Hepatocyte (in vitro differentiated cells): Measurements from ENCODE around the gene CCDC70.

ENCODE experiments used
- EZH2 ChIP-seq: fragments of 200-600 bp; sonication (generic); IDR thresholded peaks from 2 replicates; pipeline ENCODE4 v1.6.1; 2016; ENCODE audit warnings: antibody characterized with exemption, mild to moderate bottlenecking, borderline replicate concordance
- EZH2phosphoT487 ChIP-seq: fragments of 200-600 bp; sonication (generic); IDR thresholded peaks from one replicate; pipeline ENCODE4 v1.6.1; 2018; ENCODE audit warnings: antibody characterized with exemption, mild to moderate bottlenecking, low read depth, moderate library complexity; ENCODE audit not compliant: unreplicated experiment, severe bottlenecking
- TF ChIP-seq, protein P1 (sequence below): fragments of 200-600 bp; sonication (generic); IDR thresholded peaks from 2 replicates; pipeline ENCODE4 v1.5.1; 2016; ENCODE audit warnings: antibody characterized with exemption, mild to moderate bottlenecking; ENCODE audit not compliant: poor library complexity

DNA sequence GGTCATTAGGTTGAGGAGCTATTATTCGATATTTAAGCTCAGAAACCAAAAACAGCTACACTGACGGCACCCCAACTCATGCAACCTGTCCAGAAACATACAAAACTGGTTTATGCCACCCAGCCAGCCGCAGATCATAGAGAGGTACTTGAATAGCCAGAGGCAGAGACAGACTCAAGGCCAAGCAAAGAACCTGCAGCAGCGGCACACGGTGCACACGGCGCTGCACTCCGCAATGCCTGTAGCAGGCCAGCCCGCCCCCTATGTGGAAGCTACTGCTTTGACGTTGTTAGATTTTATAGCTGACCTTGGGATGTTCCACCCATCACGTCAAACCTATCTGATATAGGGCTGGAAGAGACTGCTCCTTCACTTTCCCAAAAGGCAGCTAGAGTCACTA is 45.9 kb upstream of the CCDC70 start:
- TF ChIP-seq, protein P1, sequence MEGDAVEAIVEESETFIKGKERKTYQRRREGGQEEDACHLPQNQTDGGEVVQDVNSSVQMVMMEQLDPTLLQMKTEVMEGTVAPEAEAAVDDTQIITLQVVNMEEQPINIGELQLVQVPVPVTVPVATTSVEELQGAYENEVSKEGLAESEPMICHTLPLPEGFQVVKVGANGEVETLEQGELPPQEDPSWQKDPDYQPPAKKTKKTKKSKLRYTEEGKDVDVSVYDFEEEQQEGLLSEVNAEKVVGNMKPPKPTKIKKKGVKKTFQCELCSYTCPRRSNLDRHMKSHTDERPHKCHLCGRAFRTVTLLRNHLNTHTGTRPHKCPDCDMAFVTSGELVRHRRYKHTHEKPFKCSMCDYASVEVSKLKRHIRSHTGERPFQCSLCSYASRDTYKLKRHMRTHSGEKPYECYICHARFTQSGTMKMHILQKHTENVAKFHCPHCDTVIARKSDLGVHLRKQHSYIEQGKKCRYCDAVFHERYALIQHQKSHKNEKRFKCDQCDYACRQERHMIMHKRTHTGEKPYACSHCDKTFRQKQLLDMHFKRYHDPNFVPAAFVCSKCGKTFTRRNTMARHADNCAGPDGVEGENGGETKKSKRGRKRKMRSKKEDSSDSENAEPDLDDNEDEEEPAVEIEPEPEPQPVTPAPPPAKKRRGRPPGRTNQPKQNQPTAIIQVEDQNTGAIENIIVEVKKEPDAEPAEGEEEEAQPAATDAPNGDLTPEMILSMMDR = no peak
- no peak for TF ChIP-seq EZH2
- no peak for TF ChIP-seq EZH2phosphoT487
